MCF 10A (cell line): Measurements from ENCODE around the gene PTPRN2. TPM values are rescaled to one million over a fixed set of nuclear protein-coding genes. Genes with fewer than 3 reads are reported as not detected.
A peak's percentile ranks its signal among the peaks of the same experiment; 100 is the strongest.
"Not testable (repeated sequence)": the region's sequence is repeated elsewhere in the genome, so short reads cannot be mapped to it uniquely, and the experiment has no call there.

Source experiments
- BruUV-seq: library from RNA; stranded (reverse); fragments of 400-500 nt; replicated peaks from 2 replicates; lab custom pipeline; 2021; lab: Mats Ljungman, UMichigan
- CTCF ChIA-PET: fragments of 300-600 bp; sonication (Branson Sonifier 250); formaldehyde crosslinking; extraction: SDS; loops from one replicate; lab custom pipeline; 2021; ENCODE audit warnings: antibody characterized with exemption, inconsistent platforms; lab: Yijun Ruan, JAX
- POLR2A ChIA-PET: fragments of 300-600, 350-650 bp; sonication (Branson Sonifier 250); formaldehyde crosslinking; extraction: SDS; loops from one replicate; lab custom pipeline; 2020; ENCODE audit warnings: antibody characterized with exemption, inconsistent platforms; lab: Yijun Ruan, JAX
- DNase-seq: peaks from one replicate; pipeline ENCODE4 v3.0.0-alpha.2; 2018; ENCODE audit not compliant: unreplicated experiment
- H3K27ac Mint-ChIP-seq: one replicate; pipeline ENCODE4 v1.8.0; 2022; ENCODE audit warnings: mild to moderate bottlenecking, low read depth, mixed read lengths; ENCODE audit not compliant: unreplicated experiment
- H3K27me3 Mint-ChIP-seq: one replicate; pipeline ENCODE4 v1.8.0; 2022; ENCODE audit warnings: mixed read lengths; ENCODE audit not compliant: insufficient read depth, unreplicated experiment
- H3K36me3 Mint-ChIP-seq: one replicate; pipeline ENCODE4 v1.8.0; 2022; ENCODE audit warnings: mild to moderate bottlenecking, moderate library complexity, mixed read lengths; ENCODE audit not compliant: insufficient read depth, unreplicated experiment
- H3K4me1 Mint-ChIP-seq: one replicate; pipeline ENCODE4 v1.8.0; 2022; ENCODE audit warnings: mixed read lengths; ENCODE audit not compliant: insufficient read depth, unreplicated experiment
- H3K4me3 Mint-ChIP-seq: one replicate; pipeline ENCODE4 v1.8.0; 2022; ENCODE audit warnings: mild to moderate bottlenecking, moderate library complexity, mixed read lengths; ENCODE audit not compliant: unreplicated experiment
- H3K9me3 Mint-ChIP-seq: one replicate; pipeline ENCODE4 v1.8.0; 2022; ENCODE audit warnings: mixed read lengths; ENCODE audit not compliant: unreplicated experiment
- CTCF ChIP-seq: fragments of 200-600 bp; IDR thresholded peaks from one replicate; pipeline ENCODE4 v1.8.0; 2022; ENCODE audit warnings: antibody characterized with exemption, mild to moderate bottlenecking; ENCODE audit not compliant: unreplicated experiment
- intact Hi-C: fragments of 100-400 bp; cut with micrococcal nuclease; formaldehyde crosslinking; loops from 2 replicates; pipeline ENCODE4 v1.14.1; 2022
- total RNA-seq: library from RNA; stranded (reverse); gene quantifications from 2 replicates; pipeline ENCODE4 v1.2.3, GENCODE V29; 2022

The PTPRN2 gene
- total RNA-seq, 1 experiment from 2014 or later = 4.5 TPM

GRCh38 chr7:158508802-158509385 lies 78.7 kb downstream of the PTPRN2 start:
- Mint-ChIP-seq H3K36me3 (no peaks in the 10 kb centered on the region), H3K27me3 (peaks cover 4% of the 10 kb centered on the region), H3K4me1 (peaks cover 14% of the 10 kb centered on the region), H3K4me3 (no peak overlapping the region), H3K27ac (no peak overlapping the region), H3K9me3 (peaks cover 21% of the 10 kb centered on the region)
- intact Hi-C loops = no loop called here
- ChIA-PET CTCF (interaction anchor here (1.3 kb wide), 1 partner anchor 11 kb away, joined by 3 read pairs; no protein-coding TSS in a partner anchor), POLR2A (no interaction called here)
- DNase-seq = no peak
- no TSS peak for BruUV-seq
- TF ChIP-seq CTCF = no peak

GRCh38 chr7:158508321-158508720 lies 79.3 kb downstream of the PTPRN2 start:
- H3K27ac Mint-ChIP-seq, intact Hi-C loops, BruUV-seq, H3K4me3 Mint-ChIP-seq, H3K36me3 Mint-ChIP-seq, H3K27me3 Mint-ChIP-seq: not testable (repeated sequence)
- CTCF ChIA-PET = interaction anchor here (1.3 kb wide), 1 partner anchor 10 kb away, joined by 3 read pairs; no protein-coding TSS in a partner anchor
- Mint-ChIP-seq H3K4me1 (peaks cover 14% of the 10 kb centered on the region), H3K9me3 (peaks cover 21% of the 10 kb centered on the region)
- DNase-seq = peak; percentile 79
- POLR2A ChIA-PET = interaction anchor here (0.6 kb wide), 1 partner anchor 55 kb away, joined by 3 read pairs; no protein-coding TSS in a partner anchor

- Mint-ChIP-seq H3K27me3 (peaks cover 8% of the 10 kb centered on the region), H3K9me3 (peaks cover 21% of the 10 kb centered on the region), H3K27ac (no peak overlapping the region), H3K36me3 (no peaks in the 10 kb centered on the region), H3K4me1 (peaks cover 14% of the 10 kb centered on the region), H3K4me3 (no peak overlapping the region)
- no peak for DNase-seq
- BruUV-seq = no TSS peak
- ChIA-PET CTCF (no interaction called here), POLR2A (interaction anchor here (0.6 kb wide), 1 partner anchor 55 kb away, joined by 3 read pairs; no protein-coding TSS in a partner anchor)
- TF ChIP-seq CTCF = no peak
- intact Hi-C loops = no loop called here
Observed at GRCh38 chr7:158507917-158508316, 79.7 kb downstream of the PTPRN2 start.

- Mint-ChIP-seq H3K27me3 (peaks cover 10% of the 10 kb centered on the region), H3K4me1 (peaks cover 14% of the 10 kb centered on the region), H3K9me3 (peaks cover 18% of the 10 kb centered on the region)
- intact Hi-C loops, CTCF ChIA-PET, H3K4me3 Mint-ChIP-seq, H3K36me3 Mint-ChIP-seq, DNase-seq, BruUV-seq, POLR2A ChIA-PET, H3K27ac Mint-ChIP-seq: not testable (repeated sequence)
Observed at GRCh38 chr7:158507175-158507574, 80.4 kb downstream of the PTPRN2 start.

- no peaks in the 10 kb centered on the region for H3K36me3 Mint-ChIP-seq
- no peak for DNase-seq
- H3K4me3 Mint-ChIP-seq = no peak overlapping the region
- intact Hi-C loops = no loop called here
- CTCF ChIA-PET = no interaction called here
- no peak overlapping the region for H3K27ac Mint-ChIP-seq
- TF ChIP-seq CTCF = no peak
- POLR2A ChIA-PET = no interaction called here
- H3K9me3 Mint-ChIP-seq = peaks cover 12% of the 10 kb centered on the region
- no TSS peak for BruUV-seq
- peaks cover 14% of the 10 kb centered on the region for H3K4me1 Mint-ChIP-seq
- peaks cover 10% of the 10 kb centered on the region for H3K27me3 Mint-ChIP-seq
Observed at GRCh38 chr7:158506626-158507025, 81.0 kb downstream of the PTPRN2 start.
